ENCODE data around the gene CDK12.

DNA sequence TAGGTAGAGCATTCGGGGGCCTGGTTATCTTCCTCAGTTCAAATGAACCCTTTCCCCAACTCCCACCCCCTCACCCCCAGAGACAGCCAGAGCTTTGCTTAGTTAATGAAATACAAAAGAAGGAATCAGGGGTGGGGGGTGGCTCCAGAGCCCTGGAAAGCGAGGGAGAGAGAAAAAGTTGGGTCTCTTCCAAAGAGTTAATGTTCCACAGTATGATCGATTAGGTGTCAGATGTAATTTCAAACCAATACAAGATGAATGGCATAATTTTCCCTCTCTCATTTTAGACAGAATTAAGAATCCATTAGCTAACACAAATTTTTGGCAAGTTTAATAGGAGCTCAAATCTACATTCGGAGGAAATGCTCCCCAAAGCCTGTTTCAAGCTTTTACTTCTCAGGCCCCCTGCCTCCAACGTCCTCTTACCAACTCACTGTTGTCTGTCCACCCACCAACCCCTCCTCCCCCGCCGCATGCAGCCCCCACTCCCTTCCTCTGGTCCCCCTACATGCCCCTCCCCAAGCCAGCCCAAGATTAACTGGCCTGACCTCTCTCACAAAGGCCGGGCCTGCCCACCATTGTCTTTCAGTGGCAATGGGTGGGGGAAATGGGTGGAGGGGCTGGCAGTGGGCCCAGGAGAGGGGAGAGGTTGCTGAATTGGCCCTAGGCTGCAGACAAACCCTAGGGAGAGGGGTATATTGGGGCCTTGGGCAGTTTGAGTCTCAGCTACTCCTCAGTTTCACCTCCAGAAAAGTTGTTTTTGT lies 118.2 kb downstream of the CDK12 start:
- TF ChIP-seq, protein P1, sequence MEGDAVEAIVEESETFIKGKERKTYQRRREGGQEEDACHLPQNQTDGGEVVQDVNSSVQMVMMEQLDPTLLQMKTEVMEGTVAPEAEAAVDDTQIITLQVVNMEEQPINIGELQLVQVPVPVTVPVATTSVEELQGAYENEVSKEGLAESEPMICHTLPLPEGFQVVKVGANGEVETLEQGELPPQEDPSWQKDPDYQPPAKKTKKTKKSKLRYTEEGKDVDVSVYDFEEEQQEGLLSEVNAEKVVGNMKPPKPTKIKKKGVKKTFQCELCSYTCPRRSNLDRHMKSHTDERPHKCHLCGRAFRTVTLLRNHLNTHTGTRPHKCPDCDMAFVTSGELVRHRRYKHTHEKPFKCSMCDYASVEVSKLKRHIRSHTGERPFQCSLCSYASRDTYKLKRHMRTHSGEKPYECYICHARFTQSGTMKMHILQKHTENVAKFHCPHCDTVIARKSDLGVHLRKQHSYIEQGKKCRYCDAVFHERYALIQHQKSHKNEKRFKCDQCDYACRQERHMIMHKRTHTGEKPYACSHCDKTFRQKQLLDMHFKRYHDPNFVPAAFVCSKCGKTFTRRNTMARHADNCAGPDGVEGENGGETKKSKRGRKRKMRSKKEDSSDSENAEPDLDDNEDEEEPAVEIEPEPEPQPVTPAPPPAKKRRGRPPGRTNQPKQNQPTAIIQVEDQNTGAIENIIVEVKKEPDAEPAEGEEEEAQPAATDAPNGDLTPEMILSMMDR (IDR thresholded peaks at IDR 0.05) = no peak
- TF ChIP-seq POLR2A (IDR thresholded peaks at IDR 0.05) = no peak
